PC-3 (cell line): Measurements from ENCODE around the gene MR1. TPM values are rescaled to one million over a fixed set of nuclear protein-coding genes. Genes with fewer than 3 reads are reported as not detected.

Experiments used
- ATAC-seq: fragments of 200-7000 bp; cut with Tn5 transposase; 2 replicates; pipeline ENCODE4 v1.9.1; 2020; ENCODE audit warnings: mild to moderate bottlenecking, moderate library complexity
- BruUV-seq: library from RNA; stranded (reverse); fragments of 400-500 nt; replicated peaks from 2 replicates; lab custom pipeline; 2021; lab: Mats Ljungman, UMichigan
- CTCF ChIA-PET: fragments of 300-600 bp; sonication (Branson Sonifier 250); formaldehyde crosslinking; loops from one replicate; lab custom pipeline; 2022; ENCODE audit warnings: antibody characterized with exemption; lab: Charles Lee
- POLR2A ChIA-PET: fragments of 300-600 bp; sonication (Branson Sonifier 250); formaldehyde crosslinking; loops from one replicate; lab custom pipeline; 2022; ENCODE audit warnings: antibody characterized with exemption; ENCODE audit not compliant: unreplicated experiment; lab: Charles Lee
- DNase-seq: peaks from one replicate; pipeline ENCODE4 v3.0.0-alpha.2; 2015
- H2AFZ ChIP-seq: fragments of 300-600 bp; sonication (generic); 2 replicates; pipeline ENCODE4 v1.6.0; 2016; ENCODE audit warnings: antibody characterized with exemption, low read length
- H3F3A ChIP-seq: fragments of 300-600 bp; sonication (generic); one replicate; pipeline ENCODE4 v1.6.0; 2017; ENCODE audit warnings: antibody characterized with exemption, low read length, control low read depth, mild to moderate bottlenecking; ENCODE audit not compliant: unreplicated experiment
- H3K27ac ChIP-seq: fragments of 300-600 bp; sonication (generic); 2 replicates; pipeline ENCODE4 v1.5.1; 2016; ENCODE audit warnings: mild to moderate bottlenecking, low read length
- H3K27me3 ChIP-seq: fragments of 300-600 bp; sonication (generic); 2 replicates; pipeline ENCODE4 v1.6.1; 2016; ENCODE audit warnings: low read length, mixed read lengths
- H3K36me3 ChIP-seq: fragments of 300-600 bp; sonication (generic); 2 replicates; pipeline ENCODE4 v1.6.1; 2016; ENCODE audit warnings: low read depth, mixed run types, low read length, mixed read lengths
- H3K4me1 ChIP-seq: fragments of 300-600 bp; sonication (generic); 2 replicates; pipeline ENCODE4 v1.5.1; 2016; ENCODE audit warnings: low read length; ENCODE audit not compliant: insufficient read depth
- H3K4me2 ChIP-seq: fragments of 300-600 bp; sonication (generic); 2 replicates; pipeline ENCODE4 v1.6.0; 2016; ENCODE audit warnings: low read length
- H3K4me3 ChIP-seq: fragments of 300-600 bp; sonication (generic); 2 replicates; pipeline ENCODE4 v1.5.1; 2016; ENCODE audit warnings: mild to moderate bottlenecking, low read length, mixed read lengths
- H3K79me2 ChIP-seq: fragments of 300-600 bp; sonication (generic); 2 replicates; pipeline ENCODE4 v1.6.1; 2017; ENCODE audit warnings: low read length, mixed read lengths
- H3K9ac ChIP-seq: fragments of 300-600 bp; sonication (generic); 2 replicates; pipeline ENCODE4 v1.6.0; 2016; ENCODE audit warnings: mild to moderate bottlenecking, low read length
- H3K9me2 ChIP-seq: fragments of 300-600 bp; sonication (generic); replicated peaks from 2 replicates; pipeline ENCODE4 v1.6.1; 2016; ENCODE audit warnings: mixed run types, low read length, mixed read lengths
- H3K9me3 ChIP-seq: fragments of 300-600 bp; sonication (generic); 2 replicates; pipeline ENCODE4 v1.6.1; 2016; ENCODE audit warnings: low read length, mixed read lengths
- H4K20me1 ChIP-seq: fragments of 300-600 bp; sonication (generic); 2 replicates; pipeline ENCODE4 v1.6.1; 2016; ENCODE audit warnings: low read length, mixed read lengths
- EZH2 ChIP-seq: fragments of 300-600 bp; sonication (generic); IDR thresholded peaks from one replicate; pipeline ENCODE4 v1.6.1; 2017; ENCODE audit warnings: antibody characterized with exemption, mild to moderate bottlenecking, low read length; ENCODE audit not compliant: unreplicated experiment
- EZH2phosphoT487 ChIP-seq: fragments of 300-600 bp; sonication (generic); IDR thresholded peaks from 2 replicates; pipeline ENCODE4 v1.6.1; 2018; ENCODE audit warnings: mild to moderate bottlenecking, antibody characterized with exemption, low read length, borderline replicate concordance
- intact Hi-C: fragments of 100-400 bp; cut with micrococcal nuclease; formaldehyde crosslinking; loops from 2 replicates; pipeline ENCODE4 v1.9.0; 2023
- total RNA-seq: library from RNA; depleted of rRNA; stranded (reverse); fragments of >200 nt; gene quantifications from 2 replicates; pipeline ENCODE4 v1.2.3, GENCODE V29; 2014
- TF ChIP-seq, protein P1 (sequence below): fragments of 300-600 bp; sonication (generic); conservative IDR thresholded peaks from 2 replicates; pipeline ENCODE4 v1.5.1; 2017; ENCODE audit warnings: antibody characterized with exemption, low read depth, mild to moderate bottlenecking, low read length

The MR1 gene
- total RNA-seq, 1 experiment from 2014 or later: 3.4 TPM

DNA sequence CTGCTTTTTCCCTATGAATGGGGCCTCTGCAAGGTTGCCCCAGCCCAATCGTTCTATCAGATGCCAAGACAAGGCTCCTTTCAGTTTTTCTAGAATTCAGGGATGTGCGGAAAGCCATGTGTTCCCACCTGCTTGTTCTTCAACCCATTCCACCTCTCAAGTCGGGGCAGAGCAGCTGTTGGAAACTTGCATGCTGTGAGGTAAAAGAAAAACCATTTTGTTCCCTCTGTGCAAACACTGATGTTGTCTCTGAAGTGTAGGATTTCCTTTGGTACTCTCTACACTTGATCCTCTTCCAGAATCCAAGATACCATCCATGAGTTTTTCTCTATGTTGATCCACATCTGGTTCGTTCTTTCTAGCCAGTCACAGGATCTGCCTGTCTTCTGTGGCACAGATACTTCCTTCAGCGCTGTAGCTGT, 62.0 kb downstream of the MR1 start:
- H3K4me1 ChIP-seq: peaks cover 20% of the 10 kb centered on the region
- ATAC-seq (no peak), DNase-seq (no peak)
- no peak overlapping the region for H3K27ac ChIP-seq
- H3K9me3 ChIP-seq: no peaks in the 10 kb centered on the region
- TF ChIP-seq, protein P1, sequence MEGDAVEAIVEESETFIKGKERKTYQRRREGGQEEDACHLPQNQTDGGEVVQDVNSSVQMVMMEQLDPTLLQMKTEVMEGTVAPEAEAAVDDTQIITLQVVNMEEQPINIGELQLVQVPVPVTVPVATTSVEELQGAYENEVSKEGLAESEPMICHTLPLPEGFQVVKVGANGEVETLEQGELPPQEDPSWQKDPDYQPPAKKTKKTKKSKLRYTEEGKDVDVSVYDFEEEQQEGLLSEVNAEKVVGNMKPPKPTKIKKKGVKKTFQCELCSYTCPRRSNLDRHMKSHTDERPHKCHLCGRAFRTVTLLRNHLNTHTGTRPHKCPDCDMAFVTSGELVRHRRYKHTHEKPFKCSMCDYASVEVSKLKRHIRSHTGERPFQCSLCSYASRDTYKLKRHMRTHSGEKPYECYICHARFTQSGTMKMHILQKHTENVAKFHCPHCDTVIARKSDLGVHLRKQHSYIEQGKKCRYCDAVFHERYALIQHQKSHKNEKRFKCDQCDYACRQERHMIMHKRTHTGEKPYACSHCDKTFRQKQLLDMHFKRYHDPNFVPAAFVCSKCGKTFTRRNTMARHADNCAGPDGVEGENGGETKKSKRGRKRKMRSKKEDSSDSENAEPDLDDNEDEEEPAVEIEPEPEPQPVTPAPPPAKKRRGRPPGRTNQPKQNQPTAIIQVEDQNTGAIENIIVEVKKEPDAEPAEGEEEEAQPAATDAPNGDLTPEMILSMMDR: no peak
- TF ChIP-seq EZH2: no peak
- TF ChIP-seq EZH2phosphoT487: no peak
- no peak overlapping the region for H3K4me2 ChIP-seq
- ChIA-PET CTCF (no interaction called here), POLR2A (no interaction called here)
- H3K27me3 ChIP-seq: no peaks in the 10 kb centered on the region
- no peaks in the 10 kb centered on the region for H3K9me2 ChIP-seq
- peaks cover 10% of the 10 kb centered on the region for H3F3A ChIP-seq
- BruUV-seq: no TSS peak
- no peak overlapping the region for H3K9ac ChIP-seq
- H2AFZ ChIP-seq: no peak overlapping the region
- peaks cover 30% of the 10 kb centered on the region for H3K36me3 ChIP-seq
- intact Hi-C loops: no loop called here
- peaks cover 36% of the 10 kb centered on the region for H4K20me1 ChIP-seq
- H3K79me2 ChIP-seq: peaks cover 38% of the 10 kb centered on the region
- H3K4me3 ChIP-seq: no peak overlapping the region

DNA sequence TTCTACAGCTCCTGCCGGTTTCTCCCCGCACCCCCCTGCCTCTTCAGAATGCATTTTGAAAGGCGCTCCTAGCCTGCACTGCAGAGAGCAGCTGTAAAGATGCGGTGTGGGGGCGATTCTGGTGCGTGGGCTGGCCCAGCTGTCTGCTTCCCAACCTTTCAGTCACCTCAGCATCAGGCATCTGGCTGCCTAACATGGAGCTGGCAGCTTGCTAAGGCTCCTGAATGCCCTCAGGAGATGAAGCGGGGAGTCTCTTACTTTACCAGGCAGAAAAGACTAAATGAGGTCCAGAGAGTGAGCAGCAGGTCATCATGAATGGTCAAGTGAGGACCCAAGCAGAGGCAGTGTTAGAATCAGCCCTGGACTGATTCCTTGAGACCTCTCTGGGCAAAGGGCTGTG, 63.5 kb downstream of the MR1 start:
- CTCF ChIA-PET: no interaction called here
- H3K4me1 ChIP-seq: peaks cover 30% of the 10 kb centered on the region
- POLR2A ChIA-PET: interaction anchor here (0.5 kb wide), 1 partner anchor 77 kb away, joined by 4 read pairs; no protein-coding TSS in a partner anchor
- TF ChIP-seq, protein P1: no peak
- TF ChIP-seq EZH2 (no peak), EZH2phosphoT487 (no peak)
- H3K79me2 ChIP-seq: peaks cover 25% of the 10 kb centered on the region
- no peak for ATAC-seq
- no peak overlapping the region for H3K4me2 ChIP-seq
- DNase-seq: no peak
- H3K4me3 ChIP-seq: no peak overlapping the region
- no peak overlapping the region for H3K9ac ChIP-seq
- H3K9me2 ChIP-seq: no peaks in the 10 kb centered on the region
- H3K27ac ChIP-seq: peak overlapping the region; percentile 11; the same call in 1 of the 2 replicates
- H4K20me1 ChIP-seq: peaks cover 22% of the 10 kb centered on the region
- peaks cover 5% of the 10 kb centered on the region for H3F3A ChIP-seq
- no peaks in the 10 kb centered on the region for H3K9me3 ChIP-seq
- peaks cover 15% of the 10 kb centered on the region for H3K36me3 ChIP-seq
- intact Hi-C loops: no loop called here
- no TSS peak for BruUV-seq
- H3K27me3 ChIP-seq: no peaks in the 10 kb centered on the region
- H2AFZ ChIP-seq: no peak overlapping the region
